Right atrium auricular region (tissue), 2 donors: Measurements from ENCODE around the gene NOC4L. TPM values are rescaled to one million over a fixed set of nuclear protein-coding genes. Genes with fewer than 3 reads are reported as not detected.

Source experiments
- DNase-seq: peaks from one replicate; pipeline ENCODE4 v3.0.0-alpha.2; 2019; ENCODE audit warnings: low spot score
- H3K27ac ChIP-seq, 2 donors: fragments of 200-600 bp; sonication (generic); 1 replicate in 1 of 2; 2 replicates in 1 of 2; pipeline ENCODE4 v1.5.1; 2016 to 2019
- H3K27me3 ChIP-seq, 2 donors: fragments of 200-600 bp; sonication (generic); one replicate each; pipeline versions ENCODE4 v1.5.1 to v1.6.0; 2017 to 2019
- H3K36me3 ChIP-seq: fragments of 200-600 bp; sonication (generic); one replicate; pipeline ENCODE4 v1.5.1; 2016
- H3K4me1 ChIP-seq, 2 donors: fragments of 200-600 bp; sonication (generic); one replicate each; pipeline versions ENCODE4 v1.5.1 to v1.6.0; 2017 to 2019
- H3K4me3 ChIP-seq, 2 donors: fragments of 200-600 bp; sonication (generic); 1 replicate in 1 of 2; 2 replicates in 1 of 2; pipeline ENCODE4 v1.5.1; 2017 to 2019; ENCODE audit warnings: mild to moderate bottlenecking in 1 of 2, moderate library complexity in 1 of 2
- H3K9me3 ChIP-seq, 2 donors: fragments of 200-600 bp; sonication (generic); one replicate each; pipeline ENCODE4 v1.5.1; 2019
- CTCF ChIP-seq, 2 donors: fragments of 200-600 bp; sonication (generic); IDR thresholded peaks; one replicate each; pipeline ENCODE4 v1.5.1; 2019; ENCODE audit warnings: antibody characterized with exemption in 2 of 2
- total RNA-seq, 2 donors: library from RNA; depleted of rRNA; stranded (reverse); fragments of >200 nt; gene quantifications; one replicate each; pipeline ENCODE4 v1.1.0, GENCODE V29; 2016

Gene NOC4L
- total RNA-seq, 2 donors from 2014 or later: 6.9 to 9.9 TPM

GRCh38 chr12:132142679-132143335 is 1.4 kb upstream of the NOC4L start:
- peaks cover 39% of the 10 kb centered on the region for H3K36me3 ChIP-seq
- no peak for TF ChIP-seq CTCF (IDR thresholded peaks at IDR 0.05)
- no peak for DNase-seq

GRCh38 chr12:132143336-132144071 is 753 bp upstream of the NOC4L start:
- Histone ChIP-seq H3K9me3 (no peaks in the 10 kb centered on the region), H3K4me1 (peaks cover 0 to 24% of the 10 kb centered on the region in 2 donors), H3K4me3 (peak overlapping the region; percentile 87 to 99), H3K27me3 (no peaks in the 10 kb centered on the region), H3K36me3 (peaks cover 39% of the 10 kb centered on the region), H3K27ac (peak overlapping the region in 1 of 2 donors; percentile 44)
- DNase-seq: no peak
- no peak for TF ChIP-seq CTCF (IDR thresholded peaks at IDR 0.05)

More at GRCh38 chr12:132142679-132143335, 1.4 kb upstream of the NOC4L start:
- peak overlapping the region; percentile 87 to 99 for H3K4me3 ChIP-seq
- no peaks in the 10 kb centered on the region for H3K9me3 ChIP-seq
- no peaks in the 10 kb centered on the region for H3K27me3 ChIP-seq
- H3K4me1 ChIP-seq: peaks cover 0 to 24% of the 10 kb centered on the region in 2 donors
- no peak overlapping the region for H3K27ac ChIP-seq

GRCh38 chr12:132144810-132145168 is 532 bp downstream of the NOC4L start:
- Histone ChIP-seq H3K4me3 (peak overlapping the region; percentile 87 to 99), H3K36me3 (peaks cover 26% of the 10 kb centered on the region), H3K27ac (peak overlapping the region; percentile 78 to 87), H3K27me3 (no peaks in the 10 kb centered on the region), H3K9me3 (no peaks in the 10 kb centered on the region), H3K4me1 (peaks cover 0 to 24% of the 10 kb centered on the region in 2 donors)
- DNase-seq: no peak
- no peak for TF ChIP-seq CTCF (IDR thresholded peaks at IDR 0.05)

- Histone ChIP-seq H3K27ac (no peak overlapping the region), H3K36me3 (peaks cover 21% of the 10 kb centered on the region), H3K27me3 (no peaks in the 10 kb centered on the region), H3K4me3 (peak overlapping the region in 1 of 2 donors; percentile 87), H3K4me1 (peaks cover 0 to 24% of the 10 kb centered on the region in 2 donors), H3K9me3 (no peaks in the 10 kb centered on the region)
- DNase-seq: no peak
- TF ChIP-seq CTCF (IDR thresholded peaks at IDR 0.05): no peak
Observed at GRCh38 chr12:132145334-132145733, 1.1 kb downstream of the NOC4L start.

GRCh38 chr12:132146098-132146497 is 1.8 kb downstream of the NOC4L start:
- Histone ChIP-seq H3K27me3 (no peaks in the 10 kb centered on the region), H3K9me3 (no peaks in the 10 kb centered on the region), H3K27ac (no peak overlapping the region), H3K36me3 (peaks cover 13% of the 10 kb centered on the region), H3K4me3 (no peak overlapping the region), H3K4me1 (peaks cover 0 to 24% of the 10 kb centered on the region in 2 donors)
- no peak for TF ChIP-seq CTCF (IDR thresholded peaks at IDR 0.05)
- DNase-seq: no peak
